T-helper 1 cell treated with Interleukin-12 subunit alpha and Interleukin-12 subunit beta and Interleukin-4 antibody, amounts not matched to agents 30 ng/mL and 1 ng/mL, for 36 hours (primary cell): ENCODE data around the gene ROPN1. TPM values are rescaled to one million over a fixed set of nuclear protein-coding genes. Genes with fewer than 3 reads are reported as not detected.

ENCODE experiments used
- intact Hi-C: fragments of 100-400 bp; cut with micrococcal nuclease; formaldehyde crosslinking; loops from one replicate; pipeline ENCODE4 v1.15.1; 2024
- total RNA-seq: library from RNA; stranded (reverse); gene quantifications from 2 replicates; pipeline ENCODE4 v1.2.3, GENCODE V29; 2022

ROPN1 gene
- total RNA-seq, 1 donor from 2014 or later: not detected

- intact Hi-C loops: no loop called here
Observed at GRCh38 chr3:123951522-123952447, 40.1 kb downstream of the ROPN1 start.

DNA sequence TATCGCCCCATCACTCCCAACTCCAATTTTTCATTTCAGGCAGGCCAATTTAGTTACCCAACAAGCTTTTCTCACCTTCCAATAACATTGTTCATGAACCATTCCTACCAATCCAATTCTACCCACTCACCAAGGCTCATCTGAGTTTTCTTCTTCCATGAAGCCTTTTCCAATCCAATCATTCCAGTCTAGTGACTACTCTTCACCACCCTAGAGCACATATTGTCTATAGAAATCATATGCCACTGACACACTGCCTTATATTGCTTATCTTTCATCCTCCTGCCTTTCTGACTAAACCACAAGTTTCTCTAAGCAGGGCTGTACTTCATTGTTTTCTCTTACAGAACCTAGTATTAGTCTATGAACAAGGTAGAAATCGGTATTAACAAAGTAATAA, 42.3 kb downstream of the ROPN1 start:
- intact Hi-C loops: no loop called here

DNA sequence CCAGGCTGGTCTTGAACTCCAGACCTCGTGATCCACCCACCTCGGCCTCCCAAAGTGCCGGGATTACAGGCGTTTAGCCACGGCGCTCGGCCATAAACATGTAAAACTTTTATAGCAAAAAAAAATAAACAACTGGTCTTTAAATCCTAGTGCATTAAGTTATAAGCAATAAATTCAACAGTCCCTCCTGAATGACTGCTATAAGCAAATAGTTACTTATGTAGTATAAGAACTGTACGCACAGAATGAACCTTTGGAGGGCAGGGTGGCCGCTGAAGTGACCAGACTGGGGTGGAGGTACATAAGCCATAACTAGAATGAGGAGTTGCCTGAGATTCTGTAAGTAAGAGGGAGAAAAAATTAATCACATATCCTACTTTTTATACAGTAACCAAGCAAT, 43.5 kb downstream of the ROPN1 start:
- intact Hi-C loops: no loop called here

- intact Hi-C loops: no loop called here
Observed at GRCh38 chr3:123947482-123947881, 44.4 kb downstream of the ROPN1 start.

DNA sequence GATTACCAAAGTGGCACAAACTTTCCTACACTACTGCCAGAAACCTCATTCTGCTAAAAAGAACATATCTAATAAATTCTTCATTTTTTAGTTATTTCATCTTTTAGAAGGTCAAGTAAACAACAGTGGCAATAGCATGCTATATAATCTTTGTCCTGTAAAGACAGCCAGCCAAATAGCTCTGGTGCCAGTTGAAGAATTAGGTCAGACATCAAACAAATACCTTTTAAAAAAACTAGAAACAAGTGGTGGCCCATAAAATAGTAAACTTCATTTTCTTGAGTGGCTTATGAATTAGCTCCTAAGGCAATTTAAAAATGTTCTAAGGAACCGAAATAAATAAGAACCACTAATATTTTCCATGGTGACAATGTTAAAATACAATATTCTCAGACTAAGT, 50.4 kb downstream of the ROPN1 start:
- intact Hi-C loops: loop anchor here (1.0 kb wide), 1 partner anchor 138 kb away; no protein-coding TSS in a partner anchor

DNA sequence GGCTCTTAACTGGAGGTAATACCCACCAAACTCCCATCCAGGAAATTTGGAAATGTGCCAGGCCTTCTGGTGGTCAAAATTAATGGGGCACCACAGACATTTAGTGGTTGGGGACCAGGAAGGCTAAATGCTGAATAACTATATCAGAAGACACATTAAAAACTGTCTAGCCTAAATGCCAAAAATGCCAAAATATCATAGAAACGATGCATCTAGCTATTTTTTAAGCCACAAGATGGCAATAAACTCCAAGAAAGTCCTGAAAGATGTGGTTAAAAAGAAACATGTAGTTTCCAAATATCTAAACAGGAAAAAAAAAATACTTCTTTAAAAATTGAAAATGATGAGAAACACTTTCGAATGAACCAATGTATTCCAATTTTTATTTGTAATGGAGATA, 50.8 kb downstream of the ROPN1 start:
- intact Hi-C loops: loop anchor here (1.0 kb wide), 1 partner anchor 138 kb away; no protein-coding TSS in a partner anchor

GRCh38 chr3:123939706-123940105, 52.2 kb downstream of the ROPN1 start:
- intact Hi-C loops: no loop called here

- intact Hi-C loops: no loop called here
Observed at GRCh38 chr3:123936400-123936799, 55.5 kb downstream of the ROPN1 start.

DNA sequence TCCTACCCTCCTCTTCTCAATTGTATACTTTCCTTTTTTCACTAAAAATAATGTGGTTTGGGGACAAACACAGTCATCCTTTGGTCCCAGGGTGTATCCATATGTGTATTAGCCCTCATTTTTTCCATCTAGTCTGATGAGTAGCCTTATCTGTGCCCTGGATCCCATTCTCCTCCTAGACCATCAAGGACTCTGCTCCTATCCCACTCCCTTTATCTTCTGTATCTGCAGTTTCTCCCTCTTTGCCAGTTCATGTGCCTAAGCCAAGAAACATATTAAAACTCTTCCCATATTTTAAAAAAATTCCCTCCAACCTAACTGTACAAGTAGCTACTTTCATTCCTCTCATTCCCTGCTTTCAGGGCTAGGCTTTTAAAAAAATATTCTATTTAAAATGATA, 56.1 kb downstream of the ROPN1 start:
- intact Hi-C loops: no loop called here

DNA sequence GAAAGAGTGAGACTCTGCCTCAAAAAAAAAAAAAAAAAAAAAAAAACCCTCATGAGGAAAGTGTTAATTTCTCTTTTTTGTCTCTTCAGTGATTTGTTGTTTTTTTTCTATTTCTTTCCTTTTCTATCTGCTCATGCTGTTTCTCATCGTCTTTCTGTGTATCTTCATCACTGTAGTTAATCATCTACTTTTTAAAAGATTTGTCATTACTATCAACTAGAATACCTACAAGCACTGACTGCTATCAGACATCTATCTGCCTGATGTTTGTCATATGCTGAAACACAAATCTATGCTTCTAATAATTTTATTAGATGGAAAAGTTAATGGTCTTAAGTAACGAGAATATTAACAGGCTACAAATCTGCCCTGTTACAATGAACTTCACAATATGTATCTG, 57.7 kb downstream of the ROPN1 start:
- intact Hi-C loops: no loop called here

DNA sequence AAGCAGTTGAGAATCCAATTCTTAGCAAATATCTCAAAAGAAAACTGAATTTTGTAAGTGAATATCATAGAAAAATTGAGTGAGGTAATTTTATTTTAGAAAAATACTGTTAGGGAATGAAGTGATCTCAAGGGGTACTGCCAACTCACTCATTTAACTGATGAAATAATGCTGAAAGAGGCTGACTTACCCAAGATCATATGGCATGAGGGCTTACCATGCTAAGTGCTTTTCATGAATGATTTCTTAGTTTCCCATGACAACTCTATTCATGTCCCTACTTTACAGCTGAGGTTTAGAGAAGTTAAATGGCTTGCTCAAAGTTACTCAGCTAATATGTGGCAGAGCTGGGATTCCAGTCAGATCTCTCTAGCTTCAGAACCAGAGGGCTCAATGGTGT, 61.5 kb downstream of the ROPN1 start:
- intact Hi-C loops: no loop called here

- intact Hi-C loops: no loop called here
Observed at GRCh38 chr3:123929325-123929724, 62.6 kb downstream of the ROPN1 start.

GRCh38 chr3:123926396-123926795, 65.5 kb downstream of the ROPN1 start:
- intact Hi-C loops: no loop called here

DNA sequence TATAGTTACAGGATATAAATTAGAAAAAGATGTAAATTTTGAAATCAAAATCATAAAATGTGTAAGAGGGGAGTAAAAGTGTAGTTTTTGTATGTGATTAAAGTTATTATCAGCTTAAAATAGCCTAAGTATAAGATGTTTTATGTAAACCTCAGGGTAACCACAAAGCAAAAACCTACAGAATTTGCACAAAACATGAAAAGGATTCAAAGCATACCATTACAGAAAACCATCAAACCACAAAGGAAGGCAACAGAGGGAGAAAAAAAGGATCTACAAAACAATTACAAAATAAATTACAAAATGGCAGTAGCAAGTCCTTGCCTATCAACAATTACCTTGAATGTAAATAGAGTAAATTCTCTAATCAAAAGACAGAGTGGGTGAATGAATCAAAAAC, 71.1 kb downstream of the ROPN1 start:
- intact Hi-C loops: no loop called here

GRCh38 chr3:123920383-123920782, 71.5 kb downstream of the ROPN1 start:
- intact Hi-C loops: no loop called here

- intact Hi-C loops: no loop called here
Observed at GRCh38 chr3:123919353-123919752, 72.6 kb downstream of the ROPN1 start.

Other genes with a start within 250 kb of the ROPN1 start
- 0.25 TPM in 1 of 2 replicates, not detected in the other for gene MYLK, start 107.8 kb downstream of the ROPN1 start, total RNA-seq
- gene CCDC14, start 30.9 kb downstream of the ROPN1 start, total RNA-seq: 34.2 and 38.3 TPM in 2 replicates
- 0.07 and 0.34 TPM in 2 replicates for gene KALRN, start 41.2 kb upstream of the ROPN1 start, total RNA-seq